ENCODE results near the gene MAT2B.

GRCh38 chr5:163489055-163489744, 16.2 kb upstream of the MAT2B start:
- no peak for TF ChIP-seq CTCF (IDR thresholded peaks at IDR 0.05)
- TF ChIP-seq POLR2A (IDR thresholded peaks at IDR 0.05), result no peak

Data from tibial nerve (tissue), 3 donors.